AG20443 (cell line): ENCODE data around the gene DEAF1.
A peak's percentile ranks its signal among the peaks of the same experiment; 100 is the strongest.

Experiments used
- DNase-seq: peaks from one replicate; pipeline ENCODE4 v3.0.0; 2012; ENCODE audit warnings: low spot score, mixed read lengths

Gene DEAF1

DNA sequence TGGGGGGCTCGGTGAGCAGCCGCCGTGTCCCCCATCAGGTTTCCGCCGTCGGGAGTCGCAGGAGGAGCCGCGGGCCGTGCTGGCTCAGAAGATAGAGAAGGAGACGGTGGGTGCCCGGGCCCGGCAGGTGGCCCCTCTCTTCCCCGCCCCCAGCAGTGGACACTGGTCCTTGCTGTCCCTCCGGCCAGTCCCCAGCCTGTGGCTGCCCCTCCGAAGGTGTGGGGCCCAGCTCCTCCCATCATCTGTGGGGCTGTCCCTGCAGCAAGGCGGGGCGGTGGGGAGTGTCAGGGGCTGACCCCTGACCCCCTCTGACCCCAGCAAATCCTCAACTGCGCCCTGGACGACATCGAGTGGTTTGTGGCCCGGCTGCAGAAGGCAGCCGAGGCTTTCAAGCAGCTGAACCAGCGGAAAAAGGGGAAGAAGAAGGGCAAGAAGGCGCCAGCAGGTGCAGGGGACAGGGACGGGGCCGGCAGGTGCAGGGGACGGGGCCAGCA is 26.3 kb upstream of the DEAF1 start:
- no peak for DNase-seq

DNA sequence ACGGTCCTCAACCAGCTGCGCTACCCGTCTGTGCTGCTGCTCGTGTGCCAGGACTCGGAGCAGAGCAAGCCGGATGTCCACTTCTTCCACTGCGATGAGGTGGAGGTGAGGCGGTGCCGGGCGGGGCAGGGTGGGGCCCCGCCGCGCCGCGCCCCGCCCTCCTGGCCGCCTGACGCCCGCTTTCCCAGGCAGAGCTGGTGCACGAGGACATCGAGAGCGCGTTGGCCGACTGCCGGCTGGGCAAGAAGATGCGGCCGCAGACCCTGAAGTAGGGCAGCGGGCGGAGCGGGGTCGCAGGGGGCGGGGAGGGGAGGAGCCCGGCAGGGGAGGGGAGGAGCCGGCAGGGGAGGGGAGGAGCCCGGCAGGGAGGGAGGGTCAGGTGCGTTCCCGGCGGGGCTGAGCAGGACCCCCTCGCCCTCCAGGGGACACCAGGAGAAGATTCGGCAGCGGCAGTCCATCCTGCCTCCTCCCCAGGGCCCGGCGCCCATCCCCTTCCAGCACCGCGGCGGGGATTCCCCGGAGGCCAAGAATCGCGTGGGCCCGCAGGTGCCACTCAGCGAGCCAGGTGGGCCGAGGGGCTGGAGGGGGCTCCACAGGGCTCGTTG is 25.7 kb upstream of the DEAF1 start:
- DNase-seq: peak; percentile 54

DNA sequence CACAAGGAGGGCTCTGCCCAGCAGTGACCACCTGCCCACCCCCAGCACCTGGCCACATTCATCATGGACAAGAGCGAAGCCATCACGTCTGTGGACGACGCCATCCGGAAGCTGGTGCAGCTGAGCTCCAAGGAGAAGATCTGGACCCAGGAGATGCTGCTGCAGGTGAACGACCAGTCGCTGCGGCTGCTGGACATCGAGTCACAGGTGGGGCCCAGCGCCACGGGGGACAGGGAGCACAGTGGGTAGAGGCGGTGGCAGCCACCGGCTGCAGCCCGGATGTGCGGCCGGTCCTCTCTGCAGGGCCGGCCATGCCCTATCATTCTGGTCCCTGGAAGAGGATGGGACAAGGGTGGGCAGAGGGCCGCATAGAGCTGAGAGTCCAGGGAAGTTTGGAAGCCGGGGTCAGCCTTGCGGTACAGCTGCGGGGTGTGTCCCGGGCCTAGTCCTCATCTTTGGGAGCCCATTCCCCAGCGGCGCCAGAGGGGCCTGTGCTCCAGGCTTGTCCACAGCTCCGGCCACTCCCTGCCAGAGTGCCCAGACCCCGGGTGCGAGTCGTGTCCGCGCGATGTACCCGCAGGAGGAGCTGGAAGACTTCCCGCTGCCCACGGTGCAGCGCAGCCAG is 25.1 kb upstream of the DEAF1 start:
- DNase-seq: peak; percentile 6

DNA sequence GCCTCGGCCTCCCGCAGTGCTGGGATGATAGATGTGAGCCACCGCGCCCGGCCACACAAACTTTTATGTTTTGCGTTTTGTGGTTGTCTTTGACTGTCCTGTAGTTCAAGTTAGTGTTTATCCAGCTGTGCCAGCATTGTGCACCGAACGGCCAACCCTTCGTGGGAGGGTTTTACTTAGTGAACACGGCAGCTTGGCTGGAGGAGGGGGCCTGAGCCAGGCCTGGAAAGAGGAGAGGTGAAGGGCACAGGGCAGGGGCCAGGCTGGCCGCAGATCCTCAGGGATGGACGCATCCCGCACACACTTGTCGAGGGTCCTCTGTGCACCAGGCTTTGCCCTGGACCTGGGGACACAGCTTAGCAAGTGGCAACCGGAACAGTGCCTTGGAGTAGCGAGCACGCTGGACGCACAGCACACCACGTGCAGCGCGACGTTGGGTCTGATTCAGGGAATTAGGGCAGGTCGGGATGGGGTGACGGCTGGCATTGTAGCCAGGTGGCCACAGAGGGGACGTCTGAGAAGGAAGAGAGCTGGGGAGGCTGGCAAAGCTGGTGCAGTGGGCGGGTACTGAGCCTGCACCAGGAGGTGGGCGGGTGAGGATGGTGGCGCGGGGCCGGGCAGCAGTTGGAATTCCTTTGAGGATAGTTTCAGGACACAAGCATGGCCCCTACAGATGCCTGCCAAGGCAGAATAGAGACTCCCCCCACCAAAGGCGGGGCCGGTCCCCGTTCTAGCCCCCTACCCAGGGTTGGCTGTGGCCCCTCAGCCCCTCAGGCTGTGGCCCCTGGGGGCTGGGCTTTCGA is 24.4 kb upstream of the DEAF1 start:
- no peak for DNase-seq

DNA sequence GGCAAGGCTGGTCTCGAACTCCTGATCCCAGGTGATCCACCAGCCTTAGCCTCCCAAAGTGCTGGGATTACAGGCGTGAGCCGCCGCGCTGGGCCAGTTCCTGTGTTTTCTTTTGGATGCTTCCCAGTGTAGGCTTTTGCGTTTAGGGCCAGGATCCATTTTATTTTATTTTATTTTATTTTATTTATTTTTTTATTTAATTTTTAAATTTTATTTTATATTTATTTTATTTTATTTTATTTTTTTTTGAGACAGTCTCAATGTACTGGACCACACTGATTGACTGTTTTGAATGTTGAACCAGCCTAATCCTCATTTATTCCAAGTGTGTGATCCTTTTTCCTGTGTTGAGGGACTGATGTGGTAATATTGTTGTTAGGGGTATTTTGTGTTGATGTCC is 19.4 kb upstream of the DEAF1 start:
- DNase-seq: no peak

DNA sequence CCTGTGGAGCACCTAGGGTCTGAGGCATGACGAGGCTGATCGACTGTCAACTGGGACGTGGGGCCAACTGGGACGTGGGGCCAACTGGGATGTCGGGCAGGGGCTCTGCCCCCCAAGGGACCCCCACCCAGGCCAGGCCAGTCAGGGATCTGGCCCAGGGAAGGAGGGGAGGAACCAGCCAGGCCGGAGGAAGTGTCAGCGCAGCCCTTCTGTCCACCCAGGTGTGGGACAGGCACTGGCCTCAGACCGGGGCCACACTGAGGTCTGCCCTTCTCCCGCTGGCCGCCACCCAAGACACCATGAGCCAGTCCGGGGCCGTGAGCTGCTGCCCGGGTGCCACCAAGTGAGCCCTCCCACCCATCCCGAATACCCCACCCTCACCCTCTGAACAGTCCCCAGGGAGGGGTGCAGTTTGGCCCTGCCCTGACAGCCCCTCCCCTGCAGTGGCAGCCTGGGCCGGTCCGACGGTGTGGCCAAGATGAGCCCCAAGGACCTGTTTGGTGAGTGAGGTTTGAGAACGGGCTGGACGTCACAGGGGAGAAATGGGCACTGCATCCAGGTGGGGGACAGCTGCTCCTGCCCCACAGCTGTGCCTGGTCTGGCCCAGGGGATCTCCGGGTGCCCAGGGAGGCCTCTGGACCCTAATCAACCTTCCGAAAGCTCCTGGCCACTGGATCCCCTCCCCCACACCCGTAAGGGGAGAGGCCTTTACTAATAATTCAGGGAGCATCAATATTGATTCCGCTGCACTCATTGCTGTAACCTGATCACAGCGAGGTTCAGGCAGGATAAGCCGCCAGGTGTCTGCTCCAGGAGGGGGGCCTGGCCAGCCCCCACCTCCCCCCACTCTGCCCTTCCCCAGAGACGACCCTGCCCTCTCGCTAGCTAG is 14.3 kb upstream of the DEAF1 start:
- DNase-seq: no peak

DNA sequence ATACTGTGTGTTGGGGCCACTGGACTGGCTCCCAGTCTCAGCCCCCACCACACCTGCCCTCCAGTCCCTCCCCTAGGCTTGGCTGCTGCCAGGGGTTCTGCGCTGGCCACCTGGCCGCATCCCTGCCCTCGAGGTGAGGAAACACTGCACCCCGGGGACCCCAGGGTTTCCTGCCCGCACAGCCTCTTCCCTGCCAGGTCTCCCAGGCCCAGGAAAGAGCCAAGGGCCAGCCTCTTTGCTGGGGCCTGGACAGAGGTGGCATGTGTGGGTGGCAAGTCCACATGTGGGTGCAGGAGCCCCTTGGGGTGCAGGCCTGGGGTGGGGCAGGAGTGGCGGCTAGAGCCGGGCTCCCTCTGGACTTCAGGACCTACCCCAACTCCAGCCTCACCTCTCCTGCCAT is 13.5 kb upstream of the DEAF1 start:
- no peak for DNase-seq

DNA sequence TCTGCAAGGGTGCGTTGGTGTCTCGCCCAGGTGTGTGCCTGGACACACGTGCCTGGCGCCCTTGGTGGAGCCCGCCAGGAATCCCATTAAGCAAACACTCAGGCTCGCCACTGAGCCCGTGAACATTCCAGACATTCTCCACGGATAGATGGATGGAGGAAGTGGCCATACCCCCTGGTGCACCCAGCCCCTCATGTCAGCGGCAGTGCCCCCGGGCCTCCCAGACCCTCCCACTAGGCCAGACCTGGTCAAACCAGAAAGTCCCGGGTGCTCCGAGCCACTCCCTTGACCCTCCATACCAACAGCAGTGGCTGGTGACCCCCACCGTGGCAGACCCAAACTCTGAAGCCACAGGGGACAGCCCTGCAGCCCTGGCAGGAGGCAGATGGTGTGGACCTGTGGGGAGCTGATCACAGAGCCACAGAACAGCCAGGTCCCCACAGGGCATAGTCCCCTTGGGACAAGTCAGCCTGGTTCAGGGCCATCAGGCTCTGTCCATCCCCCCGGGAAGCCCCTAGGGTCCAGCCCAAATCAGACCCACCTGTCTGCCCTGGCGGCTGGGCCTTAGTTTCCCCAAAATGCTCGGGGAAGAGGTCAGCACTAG is 12.9 kb upstream of the DEAF1 start:
- DNase-seq: no peak

DNA sequence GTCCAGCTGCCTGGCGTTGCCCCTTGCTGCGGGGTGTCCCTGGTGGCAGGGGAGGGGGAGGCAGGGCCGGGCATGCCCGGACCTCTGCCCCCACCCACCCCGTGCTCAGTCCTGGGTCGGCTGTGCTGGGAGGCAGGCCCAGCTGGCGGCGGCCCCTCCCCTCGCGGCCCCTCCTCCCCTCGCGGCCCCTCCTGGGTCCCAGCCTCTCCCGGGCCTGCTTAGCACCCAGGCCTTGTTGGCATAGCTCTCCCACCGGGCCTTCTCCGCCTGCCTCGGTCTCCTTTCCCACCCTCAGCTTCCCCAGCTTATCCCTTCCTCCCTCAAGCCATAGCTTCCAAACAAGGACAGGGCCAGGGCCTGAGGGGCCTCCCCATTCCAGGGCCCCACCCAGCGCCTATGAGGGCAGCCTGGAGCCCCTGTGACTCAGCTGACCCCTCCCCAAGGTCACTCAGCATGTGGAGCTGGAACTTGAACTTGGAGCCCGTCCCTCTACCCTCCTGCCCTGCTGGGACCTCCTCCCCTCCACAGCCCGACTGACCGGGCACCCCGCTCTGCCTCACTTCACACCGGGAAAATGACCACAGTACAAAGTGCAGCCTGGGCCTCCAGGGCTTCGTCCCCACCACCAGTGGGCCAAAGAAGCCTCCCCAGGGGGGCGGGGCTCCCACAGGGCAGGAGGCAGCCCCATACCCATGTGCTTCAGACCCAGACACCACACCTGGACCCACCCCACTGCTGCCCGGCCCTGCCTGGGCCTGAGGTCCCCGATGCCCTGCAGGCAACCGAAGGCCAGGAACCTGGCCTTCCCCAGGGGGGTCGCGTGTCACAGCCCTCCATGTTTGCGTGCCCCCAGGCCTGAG is 12.2 kb upstream of the DEAF1 start:
- DNase-seq: peak; percentile 72

DNA sequence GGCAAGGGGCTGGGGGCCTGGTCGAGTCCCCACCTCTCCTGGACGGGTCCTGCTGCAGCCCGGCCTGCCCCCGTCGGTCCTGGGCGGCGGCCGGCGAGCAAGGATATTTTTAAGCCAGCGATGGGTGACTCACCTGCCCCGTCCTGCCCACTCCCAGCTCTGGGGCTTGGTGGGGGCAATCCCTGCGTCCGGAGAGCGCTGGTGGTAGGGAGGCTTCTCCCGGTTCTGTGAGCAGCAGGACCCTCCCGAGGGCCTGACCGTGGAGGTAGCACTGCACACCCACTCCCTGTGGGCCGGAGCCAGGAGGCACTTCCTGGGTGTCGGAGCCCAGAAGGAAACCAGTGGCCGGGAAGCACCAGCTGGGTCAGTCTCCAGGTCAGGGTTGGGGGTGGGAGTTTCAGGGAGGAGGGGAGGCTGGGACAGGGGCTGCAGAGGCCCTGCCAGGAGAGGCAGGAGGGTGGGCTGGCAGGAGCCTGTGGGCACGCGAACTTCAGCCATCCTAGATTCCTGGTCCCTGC is 11.5 kb upstream of the DEAF1 start:
- peak; percentile 80 for DNase-seq

DNA sequence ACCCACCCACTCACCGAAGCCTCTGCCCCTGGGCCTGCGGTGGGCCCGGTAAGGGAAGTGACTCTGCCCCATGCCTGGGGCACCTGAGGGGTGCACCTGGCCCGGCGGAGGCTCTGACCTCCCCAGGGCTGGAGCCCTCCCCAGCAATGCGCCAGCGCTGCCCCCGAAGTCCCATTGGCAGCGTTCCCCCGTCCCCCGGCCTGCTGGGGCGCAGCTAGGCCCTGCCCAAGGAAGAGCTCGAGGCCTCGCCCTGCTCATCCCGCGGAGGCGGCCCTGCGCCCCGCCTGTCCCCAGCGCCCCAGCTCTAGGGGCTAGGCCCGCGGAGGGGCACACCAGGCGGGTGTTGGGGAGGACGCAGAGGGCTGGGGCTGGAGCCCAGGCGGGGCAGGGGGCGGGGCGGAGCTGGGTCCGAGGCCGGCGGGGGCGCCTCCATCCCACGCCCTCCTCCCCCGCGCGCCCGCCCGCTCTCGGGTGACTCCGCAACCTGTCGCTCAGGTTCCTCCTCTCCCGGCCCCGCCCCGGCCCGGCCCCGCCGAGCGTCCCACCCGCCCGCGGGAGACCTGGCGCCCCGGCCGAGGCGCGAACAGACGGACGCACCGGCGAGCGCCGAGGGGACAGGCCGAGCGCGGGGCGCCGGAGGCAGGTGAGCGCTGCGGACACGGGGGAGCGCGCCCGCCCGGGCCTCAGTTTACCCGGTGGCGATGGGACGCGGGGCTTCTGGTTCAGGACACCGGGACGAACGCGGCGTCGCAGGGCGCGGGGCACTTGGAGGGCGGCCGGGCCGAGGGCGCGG is 10.8 kb upstream of the DEAF1 start, which contains the start of gene EPS8L2:
Gene EPS8L2 (plus strand): TSS at position 586 of the 793 bp plus-strand sequence. CDS start 3,177 bp downstream, outside the sequence.
- DNase-seq: no peak

DNA sequence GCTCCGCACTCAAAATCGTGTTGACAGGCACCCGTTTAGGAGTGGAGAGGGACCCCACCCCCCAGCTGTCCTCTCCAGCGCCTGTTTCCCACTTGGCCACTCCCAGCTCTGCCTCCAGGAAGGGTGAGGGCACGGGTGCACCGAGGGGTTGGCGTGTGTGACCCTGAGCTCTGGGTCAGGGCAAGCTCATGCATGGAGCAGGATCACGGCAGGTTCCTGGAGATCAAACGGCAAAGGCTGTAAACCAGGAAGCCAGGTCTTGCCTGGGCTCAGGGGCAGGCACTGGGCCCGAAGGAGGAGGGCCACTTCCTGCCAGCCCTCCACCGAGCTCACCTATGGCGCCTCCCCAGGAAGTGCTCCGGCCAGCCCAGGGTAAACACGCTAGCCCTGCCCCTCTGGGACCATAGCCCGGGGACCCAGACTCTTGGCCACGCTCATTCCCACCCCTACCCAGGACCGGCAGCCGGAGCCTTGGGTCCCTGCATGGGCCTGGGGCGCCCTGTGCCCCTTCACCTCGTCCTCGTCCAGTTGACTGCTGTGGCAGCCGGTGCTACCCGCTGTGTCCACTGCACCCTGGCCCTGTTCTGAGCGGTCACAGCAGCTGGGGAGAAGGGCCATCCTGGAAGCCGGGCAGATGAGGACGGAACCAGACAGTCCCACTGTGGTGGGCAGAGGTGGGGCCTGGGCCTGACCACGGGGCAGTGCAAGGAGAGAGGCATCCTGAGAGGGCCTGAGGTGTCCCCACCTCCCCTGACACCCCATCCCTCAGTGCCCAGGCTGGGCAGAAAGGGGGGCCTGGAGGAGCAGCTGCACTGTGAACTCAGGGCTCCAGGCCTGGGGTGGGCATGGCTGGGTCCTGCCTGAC is 10.0 kb upstream of the DEAF1 start:
- DNase-seq: no peak

DNA sequence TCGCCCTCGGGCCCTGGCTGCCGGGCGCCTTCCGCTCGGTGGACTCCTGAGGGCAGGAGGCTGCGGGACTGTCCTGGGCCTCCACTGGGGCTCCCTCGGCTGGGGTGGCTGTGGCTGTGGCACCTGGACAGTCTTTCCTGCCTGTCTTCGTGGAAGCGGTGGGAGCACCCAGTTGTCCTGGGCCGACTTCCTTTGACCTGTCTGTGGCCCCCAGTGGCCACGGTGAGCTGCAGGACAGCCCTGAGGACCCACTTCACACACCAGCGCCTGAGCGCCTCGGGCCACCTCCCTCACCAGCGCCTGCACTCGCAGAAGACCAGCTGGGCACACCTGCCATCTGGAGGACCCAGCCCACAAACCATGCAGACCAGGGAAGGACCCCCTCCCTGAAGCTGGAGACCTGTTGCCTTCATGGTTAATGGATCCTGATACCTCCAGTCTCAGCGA is 9.2 kb upstream of the DEAF1 start:
- DNase-seq: no peak

DNA sequence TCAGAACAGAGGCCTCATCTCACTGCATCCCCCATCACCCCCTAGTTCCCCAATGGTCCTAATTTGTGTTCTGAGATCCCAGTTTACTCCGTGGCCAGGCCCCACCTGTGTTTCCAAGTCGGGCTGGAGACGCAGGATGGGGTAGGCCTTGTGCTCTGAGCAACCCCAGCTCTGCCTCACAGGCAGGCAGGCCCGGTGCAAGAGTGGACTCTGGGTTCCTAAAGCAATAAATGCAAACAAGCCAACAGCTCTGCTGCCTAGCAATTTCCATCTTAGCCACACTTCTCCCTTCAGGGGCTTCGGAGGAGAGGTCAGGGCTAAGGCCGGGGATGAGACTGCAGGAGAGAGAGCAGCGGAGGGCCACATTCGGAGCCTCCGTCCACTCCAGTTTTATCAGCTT is 8.5 kb upstream of the DEAF1 start:
- no peak for DNase-seq

DNA sequence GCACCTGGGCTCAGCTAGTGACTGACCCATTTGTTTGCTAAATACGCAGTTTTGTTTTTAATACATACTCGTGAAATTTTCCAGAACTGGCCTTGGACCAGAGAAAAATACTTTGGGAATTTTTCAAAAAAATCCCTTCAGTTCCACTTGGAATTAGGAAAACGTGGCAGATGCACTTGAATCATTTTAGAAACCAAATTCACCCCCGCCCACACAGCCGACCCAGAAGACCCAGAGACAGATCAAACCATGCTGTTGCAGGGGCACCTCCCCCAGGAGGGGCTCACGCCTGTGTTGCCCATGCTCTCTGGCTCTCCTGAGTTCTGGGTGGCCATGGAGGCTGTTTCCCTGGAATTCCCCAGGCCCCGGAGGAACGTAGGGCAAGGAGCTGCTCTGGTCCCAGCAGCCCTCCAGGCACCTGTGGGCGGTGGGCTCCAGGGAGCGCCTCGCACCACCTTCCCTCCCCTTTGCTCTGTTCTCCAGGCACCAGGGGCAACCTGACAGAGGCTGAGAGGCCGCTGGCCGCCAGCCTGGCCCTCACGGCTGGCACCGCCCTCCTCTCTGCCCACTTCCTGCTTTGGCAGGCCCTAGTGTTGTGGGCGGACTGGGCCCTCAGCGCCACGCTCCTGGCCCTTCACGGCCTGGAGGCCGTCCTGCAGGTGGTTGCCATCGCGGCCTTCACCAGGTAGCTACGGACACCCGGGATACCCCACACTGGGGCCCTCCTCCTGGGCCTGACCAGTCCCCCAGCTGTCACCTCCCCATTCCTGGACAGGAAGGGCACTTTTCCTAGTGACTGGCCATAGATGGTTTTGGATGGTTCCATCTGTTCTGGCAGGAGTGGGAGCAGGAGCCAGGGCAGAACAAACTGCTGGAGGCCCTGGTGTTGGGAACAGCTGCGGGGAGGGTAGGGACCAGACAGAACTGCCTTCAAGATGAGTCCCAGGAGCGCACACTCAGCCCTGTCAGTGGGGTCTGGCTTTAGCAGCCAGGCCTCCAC is 7.7 kb upstream of the DEAF1 start:
- no peak for DNase-seq

DNA sequence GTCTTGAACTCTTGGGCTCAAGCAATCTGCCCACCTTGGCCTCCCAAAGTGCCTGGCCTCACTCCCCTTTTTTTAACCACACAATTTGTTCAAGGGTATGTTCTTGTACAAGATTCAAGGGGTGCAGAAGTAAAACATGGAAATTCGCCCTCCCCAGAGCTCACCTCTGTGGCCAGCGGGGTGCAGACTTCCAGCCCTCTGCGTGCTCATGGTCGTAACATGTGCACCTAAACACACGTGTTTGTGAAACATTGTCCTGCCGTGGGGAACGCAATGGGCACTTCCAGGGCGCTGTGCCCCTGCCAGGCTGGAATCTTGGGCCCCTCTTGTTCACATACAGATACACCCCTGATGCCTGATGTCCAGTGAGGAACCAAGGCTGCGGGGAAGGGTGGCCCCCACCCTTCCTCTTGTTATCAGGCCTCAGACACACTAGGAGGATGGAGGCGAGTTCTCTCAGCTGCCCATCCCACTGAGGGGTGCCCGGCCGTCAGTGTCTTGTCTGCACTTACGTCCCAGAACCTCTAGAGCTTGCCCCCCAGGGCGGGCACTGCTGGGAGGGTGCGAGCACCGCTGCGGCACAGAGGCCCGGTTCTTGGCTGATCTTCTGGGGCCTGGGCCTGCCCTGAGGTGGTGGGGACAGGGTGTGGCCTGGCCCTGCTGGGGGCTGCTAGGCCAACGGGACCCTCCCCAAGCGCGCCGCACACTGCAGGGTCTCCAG is 6.9 kb upstream of the DEAF1 start:
- DNase-seq: no peak

DNA sequence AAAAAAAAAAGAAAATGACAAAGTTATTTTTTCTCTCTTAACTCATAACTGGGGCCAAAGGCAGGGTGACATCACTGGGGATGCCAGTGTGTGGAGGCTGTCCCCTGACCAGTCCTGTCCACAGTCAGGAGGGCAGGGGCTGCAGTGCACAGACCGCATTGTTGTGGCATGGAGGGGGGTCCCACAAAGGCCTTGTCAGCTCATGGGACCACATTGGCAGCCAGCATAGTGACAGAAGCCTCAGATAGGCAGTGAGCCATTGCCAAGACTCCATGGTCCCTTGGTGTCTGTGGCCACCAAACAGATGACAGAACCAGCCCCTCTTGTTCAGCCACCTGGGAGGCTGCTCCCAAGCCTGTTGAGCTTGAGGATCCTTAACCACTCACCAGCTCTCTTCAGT is 4.7 kb upstream of the DEAF1 start:
- DNase-seq: no peak
